K562 (cell line): ENCODE data around the gene ST3GAL3. TPM values are rescaled to one million over a fixed set of nuclear protein-coding genes. Genes with fewer than 3 reads are reported as not detected.

Experiments
- ATAC-seq: fragments of 200-7000 bp; cut with Tn5 transposase; 3 replicates; pipeline ENCODE4 v1.9.1; 2020; ENCODE audit warnings: moderate library complexity
- BruUV-seq: library from RNA; stranded (reverse); fragments of 400-500 nt; replicated peaks from 2 replicates; lab custom pipeline; 2021; lab: Mats Ljungman, UMichigan
- CTCF ChIA-PET: fragments of 300-600 bp; formaldehyde crosslinking; extraction: SDS; loops from one replicate; lab custom pipeline; 2021; ENCODE audit warnings: low intra/inter-chr PET ratio; lab: Yijun Ruan, JAX
- POLR2A ChIA-PET: fragments of 300-600, 350-650 bp; sonication (Branson Sonifier 250); formaldehyde crosslinking; extraction: SDS; loops from one replicate; lab custom pipeline; 2021; ENCODE audit warnings: antibody characterized with exemption, inconsistent platforms; lab: Yijun Ruan, JAX
- DNase-seq, 4 experiments: peaks; one replicate each; pipeline versions ENCODE4 v3.0.0 to v3.0.0-alpha.2; 2011 to 2018; ENCODE audit warnings: low spot score in 3 of 4, mixed read lengths in 3 of 4; ENCODE audit errors: extremely low read depth in 1 of 4
- FAIRE-seq: peaks from 2 replicates; lab custom pipeline; 2011; peaks lifted over from hg19 to GRCh38; lab: Jason Lieb, UNC
- H2AFZ ChIP-seq: 2 replicates; pipeline ENCODE4 v1.6.0; 2011; ENCODE audit warnings: low read depth, low read length, control low read depth, inconsistent platforms
- H3K27ac ChIP-seq: fragments of 200-600 bp; 3 replicates; pipeline ENCODE4 v1.8.0; 2011; ENCODE audit warnings: low read depth, mild to moderate bottlenecking, control low read depth, inconsistent platforms, low read length, moderate library complexity, mixed read lengths; ENCODE audit errors: extremely low read depth
- H3K27me3 ChIP-seq, 2 experiments: fragments of 300-600 bp in 1 of 2; 2 replicates in 1 of 2; 3 replicates in 1 of 2; pipeline versions ENCODE4 v1.6.0 to v1.8.0; 2011; ENCODE audit warnings: inconsistent platforms in 2 of 2, low read length in 2 of 2, mild to moderate bottlenecking in 1 of 2, mixed read lengths in 1 of 2, moderate library complexity in 1 of 2; ENCODE audit not compliant: control insufficient read depth in 2 of 2, insufficient read depth in 2 of 2
- H3K36me3 ChIP-seq: fragments of 300-600 bp; 3 replicates; pipeline ENCODE4 v1.8.0; 2011; ENCODE audit warnings: mild to moderate bottlenecking, low read length, inconsistent platforms; ENCODE audit not compliant: control insufficient read depth, insufficient read depth
- H3K4me1 ChIP-seq, 2 experiments: fragments of 200-600 bp in 1 of 2; replicated peaks in 1 of 2; 2 replicates in 1 of 2; 3 replicates in 1 of 2; pipeline versions ENCODE4 v1.5.1 to v1.8.0; 2011; ENCODE audit warnings: inconsistent platforms in 2 of 2, low read length in 2 of 2, mild to moderate bottlenecking in 1 of 2, mixed read lengths in 1 of 2, moderate library complexity in 1 of 2; ENCODE audit not compliant: control insufficient read depth in 2 of 2, insufficient read depth in 2 of 2
- H3K4me2 ChIP-seq: 2 replicates; pipeline ENCODE4 v1.6.1; 2011; ENCODE audit warnings: low read length, control low read depth, inconsistent platforms, mixed read lengths; ENCODE audit not compliant: insufficient read depth
- H3K4me3 ChIP-seq: fragments of 200-600 bp; sonication (generic), shearing (Covaris generic); 2 replicates; pipeline ENCODE4 v1.5.1; 2016; ENCODE audit warnings: control low read depth, inconsistent platforms
- H3K79me2 ChIP-seq: fragments of 200-600 bp; 3 replicates; pipeline ENCODE4 v1.8.0; 2011; ENCODE audit warnings: low read length, inconsistent platforms; ENCODE audit not compliant: control insufficient read depth, insufficient read depth
- H3K9ac ChIP-seq, 2 experiments: 2 replicates each; pipeline versions ENCODE4 v1.6.0 to v1.6.1; 2011; ENCODE audit warnings: low read depth in 2 of 2, low read length in 2 of 2, control low read depth in 1 of 2, inconsistent platforms in 1 of 2, mild to moderate bottlenecking in 1 of 2, mixed read lengths in 1 of 2; ENCODE audit not compliant: insufficient read depth in 1 of 2
- H3K9me1 ChIP-seq: one replicate; pipeline ENCODE4 v1.6.0; 2011; ENCODE audit warnings: inconsistent platforms, mild to moderate bottlenecking, low read length, moderate library complexity; ENCODE audit not compliant: control insufficient read depth, insufficient read depth
- H3K9me3 ChIP-seq: replicated peaks from 2 replicates; pipeline ENCODE4 v1.5.1; 2011; ENCODE audit warnings: low read depth, low read length, inconsistent platforms; ENCODE audit not compliant: control insufficient read depth, insufficient read depth
- H4K20me1 ChIP-seq: replicated peaks from 2 replicates; pipeline ENCODE4 v1.6.1; 2011; ENCODE audit warnings: low read length, inconsistent platforms, mixed read lengths; ENCODE audit not compliant: control insufficient read depth, insufficient read depth
- MCM3 ChIP-seq: fragments of 450-650 bp; IDR thresholded peaks from 2 replicates; pipeline ENCODE4 v1.6.1; 2016
- RBFOX2 ChIP-seq: fragments of 200-400 bp; formaldehyde crosslinking; IDR thresholded peaks from 2 replicates; pipeline ENCODE4 v1.6.1; 2017; ENCODE audit warnings: low read depth, mild to moderate bottlenecking, low read length, moderate library complexity
- ZFP30 ChIP-seq: fragments of 250-450 bp; sonication (Bioruptor Pico); IDR thresholded peaks from 2 replicates; pipeline ENCODE4 v1.8.0; 2022; ENCODE audit warnings: moderate library complexity, mild to moderate bottlenecking, inconsistent platforms, borderline replicate concordance
- WGBS: fragments of 100-300 bp; shearing (Covaris generic); methylation state at CpG from one replicate; pipeline ENCODE4 v1.1.6; 2016; ENCODE audit warnings: low coverage, mixed read lengths; ENCODE audit not compliant: insufficient coverage; ENCODE audit errors: missing lambda C conversion rate; 5-methylcytosine and 5-hydroxymethylcytosine counted together
- in situ Hi-C: fragments of 300-500 bp; cut with MboI; formaldehyde crosslinking; loops from 4 replicates; pipeline ENCODE4 v1.15.0; 2018; ENCODE audit warnings: inconsistent platforms, mixed read lengths
- intact Hi-C: fragments of 100-400 bp; cut with micrococcal nuclease; formaldehyde crosslinking; loops from 2 replicates; pipeline ENCODE4 v1.14.2; 2022
- polyA plus RNA-seq, 8 experiments: library from polyadenylated mRNA; depleted of rRNA in 4 of 8; stranded (reverse) in 5 of 8; unstranded in 3 of 8; fragments of >200 nt; fragmentation: Nextera tagmentation in 2 of 8; fragmentation: Illumina TruSeq in 1 of 8; extraction: Ambion mirVana in 2 of 8; extraction: Trizol in 1 of 8; gene quantifications; 2 replicates each; pipeline versions ENCODE4 v1.2.1 to v1.2.3, GENCODE V29; 2011 to 2014; ENCODE audit warnings: inconsistent platforms in 1 of 8, missing spikeins in 1 of 8
- total RNA-seq, 7 experiments: library from RNA; depleted of rRNA in 6 of 7; stranded (reverse); fragments of >200 nt in 6 of 7; fragmentation: Illumina TruSeq in 2 of 7; extraction: Trizol in 2 of 7; gene quantifications; 2 replicates each; pipeline versions ENCODE4 v1.2.1 to v1.2.3, GENCODE V29; 2011 to 2021; ENCODE audit warnings: low replicate concordance in 1 of 7
- TF ChIP-seq, protein P1 (sequence below): sonication (generic); formaldehyde crosslinking; IDR thresholded peaks from 2 replicates; pipeline ENCODE4 v1.8.1; 2023; ENCODE audit warnings: mild to moderate bottlenecking, missing genetic modification reagents

Gene ST3GAL3
- total and polyA plus RNA-seq, 9 of the 15 experiments (the other 6 are each of a cell fraction or from before 2014, with no cell fraction given): 1.2 to 18.9 (median 11.0) TPM

GRCh38 chr1:43954036-43954435, 246.7 kb downstream of the ST3GAL3 start:
- DNase-seq (no peak), FAIRE-seq (no peak)
- no TSS peak for BruUV-seq
- H3K36me3 ChIP-seq: peaks cover 43% of the 10 kb centered on the region
- intact Hi-C loops (no loop called here), in situ Hi-C loops (no loop called here)
- no peaks in the 10 kb centered on the region for H3K9me1 ChIP-seq
- 0 out of 3 replicates have a peak, but pooled peaks cover 8% of the 10 kb centered on the region for H3K79me2 ChIP-seq
- H2AFZ ChIP-seq: no peak overlapping the region
- H3K9me3 ChIP-seq: no peaks in the 10 kb centered on the region
- H3K27ac ChIP-seq: no peak overlapping the region
- CTCF ChIA-PET: no interaction called here
- no peak overlapping the region for H3K4me2 ChIP-seq
- H3K4me1 ChIP-seq: peaks cover 20 to 24% of the 10 kb centered on the region in 2 experiments; a peak in 4 of 5 replicates
- no peak overlapping the region for H3K4me3 ChIP-seq
- POLR2A ChIA-PET: interaction anchor here (0.6 to 1.6 kb wide), 3 partner anchors 18 to 89 kb away, joined by 3 to 7 read pairs (median 4); partner anchors contain the start of gene ATP6V0B
- WGBS: 87% methylated on average over 4 of the region's 5 CpGs
- no peak overlapping the region for H3K9ac ChIP-seq
- TF ChIP-seq RBFOX2 (no peak), MCM3 (no peak), ZFP30 (no peak)
- TF ChIP-seq, protein P1, sequence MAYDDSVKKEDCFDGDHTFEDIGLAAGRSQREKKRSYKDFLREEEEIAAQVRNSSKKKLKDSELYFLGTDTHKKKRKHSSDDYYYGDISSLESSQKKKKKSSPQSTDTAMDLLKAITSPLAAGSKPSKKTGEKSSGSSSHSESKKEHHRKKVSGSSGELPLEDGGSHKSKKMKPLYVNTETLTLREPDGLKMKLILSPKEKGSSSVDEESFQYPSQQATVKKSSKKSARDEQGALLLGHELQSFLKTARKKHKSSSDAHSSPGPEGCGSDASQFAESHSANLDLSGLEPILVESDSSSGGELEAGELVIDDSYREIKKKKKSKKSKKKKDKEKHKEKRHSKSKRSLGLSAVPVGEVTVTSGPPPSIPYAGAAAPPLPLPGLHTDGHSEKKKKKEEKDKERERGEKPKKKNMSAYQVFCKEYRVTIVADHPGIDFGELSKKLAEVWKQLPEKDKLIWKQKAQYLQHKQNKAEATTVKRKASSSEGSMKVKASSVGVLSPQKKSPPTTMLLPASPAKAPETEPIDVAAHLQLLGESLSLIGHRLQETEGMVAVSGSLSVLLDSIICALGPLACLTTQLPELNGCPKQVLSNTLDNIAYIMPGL (CRISPR knock-in tag): no peak
- TF ChIP-seq, all 486 proteins: peak for 0
- Histone ChIP-seq H4K20me1 (peaks cover 15% of the 10 kb centered on the region; the same call in 1 of the 2 replicates), H3K27me3 (no peaks in the 10 kb centered on the region)
- ATAC-seq: no peak
